H9 (cell line): ENCODE data around the gene TMSB15B. TPM values are rescaled to one million over a fixed set of nuclear protein-coding genes. Genes with fewer than 3 reads are reported as not detected.

Source experiments
- DNase-seq: peaks from one replicate; pipeline ENCODE4 v3.0.0-alpha.2; 2017
- H2AFZ ChIP-seq: one replicate; pipeline ENCODE4 v1.6.1; 2013; ENCODE audit warnings: mild to moderate bottlenecking, low read length, control low read depth, moderate library complexity
- H2AK5ac ChIP-seq: 2 replicates; pipeline ENCODE4 v1.6.1; 2013; ENCODE audit warnings: low read length, control low read depth, mixed read lengths; ENCODE audit not compliant: insufficient read length
- H2BK120ac ChIP-seq: one replicate; pipeline ENCODE4 v1.6.1; 2013; ENCODE audit warnings: low read depth, mild to moderate bottlenecking, low read length, control low read depth, inconsistent platforms; ENCODE audit not compliant: poor library complexity, severe bottlenecking
- H2BK12ac ChIP-seq: 2 replicates; pipeline ENCODE4 v1.6.1; 2013; ENCODE audit warnings: low read length, control low read depth, mixed read lengths, low read depth; ENCODE audit not compliant: insufficient read length
- H2BK15ac ChIP-seq: 2 replicates; pipeline ENCODE4 v1.6.1; 2013; ENCODE audit warnings: low read depth, low read length, control low read depth
- H2BK20ac ChIP-seq: one replicate; pipeline ENCODE4 v1.6.1; 2013; ENCODE audit warnings: low read depth, mild to moderate bottlenecking, low read length, control low read depth, inconsistent platforms; ENCODE audit not compliant: poor library complexity, severe bottlenecking
- H2BK5ac ChIP-seq: 2 replicates; pipeline ENCODE4 v1.6.1; 2013; ENCODE audit warnings: low read length, control low read depth, mixed read lengths; ENCODE audit not compliant: insufficient read length
- H3K14ac ChIP-seq: 2 replicates; pipeline ENCODE4 v1.6.1; 2013; ENCODE audit warnings: low read length, control low read depth; ENCODE audit not compliant: insufficient read depth
- H3K18ac ChIP-seq: 2 replicates; pipeline ENCODE4 v1.6.1; 2013; ENCODE audit warnings: low read depth, mild to moderate bottlenecking, mixed read lengths, low read length, control low read depth; ENCODE audit not compliant: insufficient read length
- H3K23ac ChIP-seq: 2 replicates; pipeline ENCODE4 v1.6.1; 2013; ENCODE audit warnings: low read length, control low read depth, mixed read lengths, low read depth; ENCODE audit not compliant: insufficient read length
- H3K23me2 ChIP-seq: 2 replicates; pipeline ENCODE4 v1.6.1; 2013; ENCODE audit warnings: low read depth, mild to moderate bottlenecking, mixed read lengths, low read length, control low read depth; ENCODE audit not compliant: insufficient read length, poor library complexity, severe bottlenecking
- H3K27ac ChIP-seq: 2 replicates; pipeline ENCODE4 v1.5.1; 2013; ENCODE audit warnings: low read length, control low read depth, mixed read lengths, low read depth; ENCODE audit not compliant: insufficient read length
- H3K27me3 ChIP-seq: 2 replicates; pipeline ENCODE4 v1.6.1; 2013; ENCODE audit warnings: low read length, control low read depth, inconsistent platforms; ENCODE audit not compliant: insufficient read depth
- H3K4ac ChIP-seq: 2 replicates; pipeline ENCODE4 v1.6.1; 2013; ENCODE audit warnings: low read depth, mild to moderate bottlenecking, control low read depth, inconsistent platforms, low read length, moderate library complexity
- H3K4me1 ChIP-seq: 2 replicates; pipeline ENCODE4 v1.6.1; 2013; ENCODE audit warnings: low read length, control low read depth, inconsistent platforms; ENCODE audit not compliant: insufficient read depth
- H3K4me2 ChIP-seq: 2 replicates; pipeline ENCODE4 v1.6.1; 2013; ENCODE audit warnings: low read length, control low read depth, mixed read lengths; ENCODE audit not compliant: insufficient read length, insufficient read depth
- H3K56ac ChIP-seq: 2 replicates; pipeline ENCODE4 v1.6.1; 2013; ENCODE audit warnings: low read depth, mild to moderate bottlenecking, mixed read lengths, low read length, control low read depth; ENCODE audit not compliant: insufficient read length
- H3K79me1 ChIP-seq: 2 replicates; pipeline ENCODE4 v1.6.1; 2013; ENCODE audit warnings: low read depth, mild to moderate bottlenecking, moderate library complexity, low read length, control low read depth, inconsistent platforms; ENCODE audit not compliant: insufficient read depth, poor library complexity, severe bottlenecking
- H3K79me2 ChIP-seq: 2 replicates; pipeline ENCODE4 v1.6.1; 2013; ENCODE audit warnings: low read length, control low read depth, inconsistent platforms; ENCODE audit not compliant: insufficient read depth
- H3K9ac ChIP-seq: 2 replicates; pipeline ENCODE4 v1.6.1; 2013; ENCODE audit warnings: low read length, control low read depth, mixed read lengths; ENCODE audit not compliant: insufficient read length; ENCODE audit errors: extremely low read depth
- H3K9me3 ChIP-seq: one replicate; pipeline ENCODE4 v1.6.1; 2013; ENCODE audit warnings: low read depth, low read length, inconsistent platforms; ENCODE audit not compliant: control insufficient read depth
- H3T11ph ChIP-seq: one replicate; pipeline ENCODE4 v1.6.1; 2013; ENCODE audit warnings: mild to moderate bottlenecking, low read length, control low read depth, inconsistent platforms
- H4K20me1 ChIP-seq: one replicate; pipeline ENCODE4 v1.6.1; 2013; ENCODE audit not compliant: control insufficient read depth, insufficient read length, insufficient read depth
- H4K5ac ChIP-seq: 2 replicates; pipeline ENCODE4 v1.6.1; 2013; ENCODE audit warnings: low read depth, mild to moderate bottlenecking, mixed read lengths, low read length, control low read depth; ENCODE audit not compliant: insufficient read length
- H4K8ac ChIP-seq: replicated peaks from 2 replicates; pipeline ENCODE4 v1.6.1; 2013; ENCODE audit warnings: low read length, control low read depth, mixed read lengths, low read depth; ENCODE audit not compliant: insufficient read length
- H4K91ac ChIP-seq: 2 replicates; pipeline ENCODE4 v1.6.1; 2013; ENCODE audit warnings: low read depth, mild to moderate bottlenecking, moderate library complexity, mixed read lengths, low read length, control low read depth; ENCODE audit not compliant: insufficient read length
- H3K27ac Mint-ChIP-seq, 3 experiments: 2 replicates in 2 of 3; 3 replicates in 1 of 3; pipeline ENCODE4 v1.8.0; 2020 to 2021; ENCODE audit warnings: mixed read lengths in 3 of 3, mild to moderate bottlenecking in 1 of 3, moderate library complexity in 1 of 3
- H3K27me3 Mint-ChIP-seq: 2 replicates; pipeline ENCODE4 v1.8.0; 2021; ENCODE audit warnings: low read depth, mild to moderate bottlenecking, moderate library complexity, mixed read lengths
- H3K36me3 Mint-ChIP-seq, 3 experiments: 2 replicates in 2 of 3; 3 replicates in 1 of 3; pipeline ENCODE4 v1.8.0; 2020 to 2021; ENCODE audit warnings: low read depth in 3 of 3, mixed read lengths in 3 of 3; ENCODE audit not compliant: insufficient read depth in 1 of 3
- H3K4me1 Mint-ChIP-seq, 2 experiments: 2 replicates each; pipeline ENCODE4 v1.8.0; 2020; ENCODE audit warnings: mixed read lengths in 2 of 2
- H3K4me3 Mint-ChIP-seq, 2 experiments: 2 replicates in 1 of 2; 3 replicates in 1 of 2; pipeline ENCODE4 v1.8.0; 2020 to 2021; ENCODE audit warnings: mild to moderate bottlenecking in 2 of 2, mixed read lengths in 2 of 2, moderate library complexity in 1 of 2
- H3K9me3 Mint-ChIP-seq, 2 experiments: 2 replicates in 1 of 2; 3 replicates in 1 of 2; pipeline ENCODE4 v1.8.0; 2020; ENCODE audit warnings: mild to moderate bottlenecking in 2 of 2, mixed read lengths in 2 of 2, moderate library complexity in 1 of 2
- CTCF ChIP-seq: fragments of 200-600 bp; sonication (generic); conservative IDR thresholded peaks from 3 replicates; pipeline ENCODE4 v1.8.0; 2021; ENCODE audit warnings: antibody characterized with exemption, mild to moderate bottlenecking
- WGBS: extraction: QIAGEN DNeasy Blood & Tissue Kit; methylation state at CpG from one replicate; pipeline ENCODE4 v1.1.7; 2013; ENCODE audit warnings: missing lambda C conversion rate, low lambda C conversion rate, mixed read lengths; ENCODE audit not compliant: insufficient read length; ENCODE audit errors: extremely low coverage; 5-methylcytosine and 5-hydroxymethylcytosine counted together
- total RNA-seq: library from RNA; stranded (reverse); gene quantifications from 2 replicates; pipeline ENCODE4 v1.2.1, GENCODE V29; 2021

The TMSB15B gene
- total RNA-seq, 1 experiment from 2014 or later: 9.6 TPM

GRCh38 chrX:103953353-103953752 is 9.1 kb upstream of the TMSB15B start:
- DNase-seq: no peak
- Histone ChIP-seq H3K4me2 (no peak overlapping the region), H3K23ac (no peak overlapping the region), H4K20me1 (no peaks in the 10 kb centered on the region), H3K27ac (no peak overlapping the region), H2BK5ac (no peak overlapping the region), H3K9me3 (peaks cover 9% of the 10 kb centered on the region), H4K8ac (no peak overlapping the region), H2BK120ac (no peak overlapping the region), H2AFZ (no peak overlapping the region), H3T11ph (no peak overlapping the region), H4K91ac (no peak overlapping the region), H2BK20ac (no peak overlapping the region), H3K9ac (no peak overlapping the region), H3K56ac (no peak overlapping the region), H3K14ac (no peak overlapping the region), H4K5ac (no peak overlapping the region), H3K79me2 (no peaks in the 10 kb centered on the region), H3K4ac (no peak overlapping the region), H3K23me2 (no peaks in the 10 kb centered on the region), H3K4me1 (no peaks in the 10 kb centered on the region), H2BK15ac (no peak overlapping the region), H3K18ac (no peak overlapping the region), H2AK5ac (no peak overlapping the region), H3K27me3 (no peaks in the 10 kb centered on the region), H2BK12ac (no peak overlapping the region), H3K79me1 (no peaks in the 10 kb centered on the region)
- peaks cover 0 to 3% (median 2%) of the 10 kb centered on the region in 3 experiments; a peak in 2 of 7 replicates for H3K36me3 Mint-ChIP-seq
- WGBS: no CpG with 5 or more reads among the region's 4 CpGs
- TF ChIP-seq CTCF: no peak
- H3K27me3 Mint-ChIP-seq: peaks cover 6% of the 10 kb centered on the region
- no peak overlapping the region for H3K4me3 Mint-ChIP-seq
- H3K4me1 Mint-ChIP-seq: no peaks in the 10 kb centered on the region
- H3K9me3 Mint-ChIP-seq: peaks cover 5 to 15% of the 10 kb centered on the region in 2 experiments; a peak in 4 of 5 replicates
- H3K27ac Mint-ChIP-seq: no peak overlapping the region
